GM10248 (cell line): ENCODE results near the gene IVNS1ABP.

Source experiments
- CTCF ChIA-PET: fragments of 300-600 bp; sonication (Branson Sonifier 250); formaldehyde crosslinking; extraction: SDS; loops from one replicate; lab custom pipeline; 2021; ENCODE audit warnings: antibody characterized with exemption; lab: Yijun Ruan, JAX
- POLR2A ChIA-PET: fragments of 350-650 bp; sonication (Branson Sonifier 250); formaldehyde crosslinking; extraction: SDS; loops from one replicate; lab custom pipeline; 2020; ENCODE audit warnings: antibody characterized with exemption; lab: Yijun Ruan, JAX
- DNase-seq: peaks from one replicate; pipeline ENCODE4 v3.0.0; 2012; ENCODE audit errors: extremely low spot score
- CTCF ChIP-seq: IDR thresholded peaks from 2 replicates; pipeline ENCODE4 v1.5.1; 2012; ENCODE audit warnings: mild to moderate bottlenecking, low read depth; ENCODE audit errors: extremely low read depth, missing control alignments, control extremely low read depth

Gene IVNS1ABP

GRCh38 chr1:185305419-185305818 is 11.6 kb downstream of the IVNS1ABP start:
- POLR2A ChIA-PET: interaction anchor here (1.2 kb wide), 1 partner anchor 12 kb away, joined by 3 read pairs; the partner anchor contains the start of gene IVNS1ABP
- no peak for DNase-seq
- CTCF ChIA-PET: interaction anchor here (1.4 to 1.9 kb wide), 2 partner anchors 12 to 135 kb away, joined by 3 to 9 read pairs; no protein-coding TSS in a partner anchor
- no peak for TF ChIP-seq CTCF

GRCh38 chr1:185300152-185300551 is 16.9 kb downstream of the IVNS1ABP start:
- no peak for TF ChIP-seq CTCF
- DNase-seq: no peak
- ChIA-PET CTCF (interaction anchor here (2.3 kb wide), 1 partner anchor 17 kb away, joined by 8 read pairs; the partner anchor contains the start of gene IVNS1ABP), POLR2A (no interaction called here)

GRCh38 chr1:185297982-185298381 is 19.1 kb downstream of the IVNS1ABP start:
- DNase-seq: no peak
- no peak for TF ChIP-seq CTCF
- POLR2A ChIA-PET: no interaction called here
- CTCF ChIA-PET: interaction anchor here (1.5 to 2.3 kb wide), 3 partner anchors 9 to 19 kb away, joined by 3 to 8 read pairs (median 4); partner anchors contain the start of gene IVNS1ABP

- ChIA-PET POLR2A (interaction anchor here (0.6 kb wide), 1 partner anchor 26 kb away, joined by 3 read pairs; no protein-coding TSS in a partner anchor), CTCF (interaction anchor here (0.9 kb wide), 1 partner anchor 301 kb away, joined by 3 read pairs; no protein-coding TSS in a partner anchor)
- DNase-seq: no peak
- TF ChIP-seq CTCF: no peak
These were observed 22.0 kb downstream of the IVNS1ABP start for GRCh38 chr1:185295091-185295490.

GRCh38 chr1:185293967-185294542 is 23.0 kb downstream of the IVNS1ABP start:
- ChIA-PET CTCF (interaction anchor here (1.5 to 1.7 kb wide), 2 partner anchors 11 to 12 kb away, joined by 4 to 9 read pairs; no protein-coding TSS in a partner anchor), POLR2A (no interaction called here)
- no peak for TF ChIP-seq CTCF
- no peak for DNase-seq

GRCh38 chr1:185292237-185292636 is 24.8 kb downstream of the IVNS1ABP start:
- TF ChIP-seq CTCF: no peak
- ChIA-PET POLR2A (interaction anchor here (0.7 kb wide), 2 partner anchors 432 to 512 kb away, joined by 6 to 7 read pairs; no protein-coding TSS in a partner anchor), CTCF (interaction anchor here (1.1 to 1.7 kb wide), 4 partner anchors 8 to 304 kb away, joined by 3 to 9 read pairs (median 4); no protein-coding TSS in a partner anchor)
- DNase-seq: no peak
